Activated CD8-positive, alpha-beta memory T cell treated with anti-CD3 and anti-CD28 coated beads, Interleukin-2, amount 50 U/mL, for 1 hour (primary cell): Measurements from ENCODE around the gene WNT9B.

Experiments
- DNase-seq: peaks from one replicate; pipeline ENCODE4 v3.0.0-alpha.2; 2020; ENCODE audit errors: extremely low read depth

WNT9B gene, protein sequence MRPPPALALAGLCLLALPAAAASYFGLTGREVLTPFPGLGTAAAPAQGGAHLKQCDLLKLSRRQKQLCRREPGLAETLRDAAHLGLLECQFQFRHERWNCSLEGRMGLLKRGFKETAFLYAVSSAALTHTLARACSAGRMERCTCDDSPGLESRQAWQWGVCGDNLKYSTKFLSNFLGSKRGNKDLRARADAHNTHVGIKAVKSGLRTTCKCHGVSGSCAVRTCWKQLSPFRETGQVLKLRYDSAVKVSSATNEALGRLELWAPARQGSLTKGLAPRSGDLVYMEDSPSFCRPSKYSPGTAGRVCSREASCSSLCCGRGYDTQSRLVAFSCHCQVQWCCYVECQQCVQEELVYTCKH

DNA sequence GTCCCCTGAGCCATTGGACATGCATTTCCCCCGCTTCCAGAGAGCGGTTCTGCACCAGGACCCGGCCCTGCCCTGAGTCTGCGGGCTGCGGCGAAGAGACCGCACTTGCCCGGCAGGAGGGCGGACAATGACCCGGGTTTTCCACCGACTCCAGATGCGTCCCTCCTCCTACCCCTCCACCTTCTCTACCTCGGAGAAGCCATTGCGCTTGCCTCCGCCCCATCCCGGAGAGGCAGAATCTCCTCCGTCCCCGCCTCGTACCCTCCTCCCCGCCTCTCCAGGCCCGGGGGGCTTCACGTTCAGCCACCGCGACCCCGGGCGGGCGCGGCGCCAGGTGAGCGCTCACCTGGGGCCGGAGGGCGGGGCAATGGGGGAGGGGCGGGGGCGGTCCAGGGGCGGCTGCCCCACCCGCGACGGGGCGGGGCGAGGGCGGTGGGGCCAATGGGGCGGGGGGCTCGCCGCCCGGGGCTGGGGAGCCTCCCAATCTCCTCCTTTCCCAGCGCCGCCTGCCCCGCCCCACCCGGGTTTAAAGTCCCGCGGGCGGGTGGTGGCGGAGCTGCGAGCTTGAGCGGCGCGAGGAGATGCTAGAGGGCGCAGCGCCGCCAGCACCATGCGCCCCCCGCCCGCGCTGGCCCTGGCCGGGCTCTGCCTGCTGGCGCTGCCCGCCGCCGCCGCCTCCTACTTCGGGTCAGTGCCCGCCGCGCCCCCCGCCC is at the start of gene WNT9B:
Gene WNT9B (plus strand): TSS at position 555 of the 713 bp plus-strand sequence. CDS start 56 bp downstream, at position 611.
- DNase-seq, result no peak

DNA sequence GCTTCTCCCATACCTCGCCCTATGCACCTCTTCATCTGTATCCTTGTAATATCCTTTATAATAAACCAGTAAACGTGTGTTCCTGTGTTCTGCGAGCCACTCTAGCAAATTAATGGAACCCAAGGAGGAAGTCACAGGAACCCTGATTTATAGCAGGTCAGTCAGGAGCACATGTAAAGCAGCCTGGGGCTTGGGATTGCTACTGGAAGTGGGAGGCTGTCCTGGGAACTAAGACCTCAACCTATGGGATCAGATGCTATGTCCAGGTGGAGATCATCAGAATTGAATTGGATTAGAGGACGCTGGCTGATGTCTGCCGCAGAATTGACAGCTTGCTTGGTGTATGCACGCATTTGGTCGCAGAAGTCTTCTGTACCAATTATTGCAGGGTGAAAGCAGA is 48.6 kb upstream of the WNT9B start:
- no peak for DNase-seq

DNA sequence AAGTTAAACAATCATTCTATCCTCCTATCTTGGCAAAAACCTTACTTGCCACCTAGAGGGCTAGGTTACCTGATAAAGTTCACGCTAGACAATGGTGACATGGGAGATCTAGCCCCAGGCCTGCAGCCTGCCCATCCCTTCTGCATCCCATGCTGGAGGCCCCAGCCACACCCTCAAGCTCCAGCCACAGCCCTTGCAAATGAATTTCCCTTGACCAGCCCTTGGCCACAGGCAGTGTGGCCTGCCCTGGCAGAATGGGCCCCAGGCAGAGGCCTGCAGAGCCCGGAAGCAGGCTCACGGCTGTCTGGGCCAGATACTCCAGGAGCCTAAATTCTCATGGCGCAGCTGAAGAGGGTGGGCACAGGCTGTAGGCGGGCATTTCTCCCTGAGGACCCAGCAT is 47.8 kb upstream of the WNT9B start:
- no peak for DNase-seq

DNA sequence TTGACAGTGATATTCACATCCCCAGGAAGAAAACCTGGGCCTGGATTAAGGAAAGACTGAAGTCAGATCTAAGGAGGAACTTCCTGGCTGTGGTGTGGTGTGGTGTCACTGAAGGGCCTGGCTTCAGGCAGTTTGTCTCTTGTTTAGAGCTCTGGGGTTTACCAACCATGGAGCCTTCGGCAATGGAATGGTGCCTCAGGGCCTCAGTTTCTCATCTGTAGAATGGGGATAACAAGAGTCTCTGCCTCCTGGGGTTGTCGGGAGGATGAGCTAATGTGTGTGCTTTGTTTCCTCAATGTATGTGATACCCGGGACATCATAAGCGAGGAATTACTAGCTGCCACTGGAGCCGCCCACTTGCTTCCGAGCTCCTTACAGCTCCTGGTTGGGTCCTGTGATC is 45.6 kb upstream of the WNT9B start:
- no peak for DNase-seq

DNA sequence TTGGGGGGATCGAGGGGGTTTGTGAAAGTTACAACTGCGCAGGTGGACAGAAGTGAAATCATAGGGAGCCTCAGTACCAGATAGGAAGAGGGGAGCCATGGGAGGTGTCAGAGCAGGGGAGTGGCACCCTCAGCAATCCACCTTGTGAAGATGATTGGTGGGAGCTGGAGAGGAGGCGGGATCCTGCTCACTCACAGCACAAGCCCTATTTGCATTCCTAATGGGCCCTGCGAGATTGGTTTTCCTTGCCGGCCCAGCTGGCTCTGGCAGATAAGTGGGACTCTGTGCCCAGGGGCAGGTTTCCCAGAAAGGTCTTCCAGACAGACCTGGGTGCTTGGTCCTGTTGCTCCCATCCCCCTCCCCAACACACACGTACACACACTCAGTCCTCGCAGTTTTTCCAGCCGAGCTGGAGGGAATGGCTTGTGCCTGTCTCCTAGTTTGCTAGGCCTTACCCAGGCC is 42.2 kb upstream of the WNT9B start:
- no peak for DNase-seq

DNA sequence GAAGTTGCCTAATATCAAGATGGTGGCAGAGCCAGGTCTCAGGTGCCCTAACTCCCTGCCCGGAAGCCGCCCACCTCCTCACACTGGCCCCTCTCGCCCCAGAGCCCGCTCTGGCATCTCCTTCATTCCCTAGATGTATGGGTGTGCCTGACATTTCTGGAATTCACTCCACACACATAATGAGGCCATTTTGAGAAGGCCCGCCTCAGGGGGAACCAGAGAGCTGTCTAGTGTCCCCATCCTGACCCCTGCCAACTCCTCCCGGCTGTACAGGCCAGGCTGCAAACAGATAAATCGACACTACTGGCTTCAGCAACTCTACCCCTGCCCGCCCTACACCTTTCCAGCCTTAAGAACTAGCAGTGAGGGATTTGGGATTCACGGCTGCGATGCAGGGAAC is 40.5 kb upstream of the WNT9B start:
- DNase-seq, result no peak

DNA sequence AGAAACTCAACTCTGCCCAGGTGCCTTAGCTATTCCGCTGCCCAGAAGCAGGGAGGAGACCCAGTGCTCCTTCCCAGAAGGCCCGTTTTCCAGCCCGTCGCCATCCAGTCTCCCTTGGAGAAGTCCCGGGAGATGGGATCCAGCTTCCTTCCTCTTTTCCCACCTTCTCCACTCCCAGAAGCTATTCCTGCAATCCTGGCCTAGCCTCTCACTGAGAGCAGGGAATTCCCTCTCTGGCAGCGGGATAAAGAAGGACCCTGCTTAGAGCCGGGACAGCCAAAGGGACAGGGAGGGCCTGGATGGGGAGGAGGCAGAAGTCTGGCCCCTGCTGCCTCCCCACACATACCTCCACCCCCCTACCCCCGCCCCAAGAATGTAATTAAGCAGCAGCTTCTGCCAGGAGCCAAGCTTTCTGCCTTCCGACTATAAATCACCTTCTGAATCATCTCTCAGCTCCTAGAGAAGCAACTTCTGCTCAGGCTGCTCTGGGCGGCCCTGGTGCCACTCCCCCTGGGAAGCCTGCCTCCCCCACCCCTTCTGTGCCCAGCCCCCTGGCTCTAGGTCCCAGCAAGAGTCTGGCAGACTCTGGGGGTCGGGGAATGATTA is 39.3 kb upstream of the WNT9B start:
- no peak for DNase-seq

DNA sequence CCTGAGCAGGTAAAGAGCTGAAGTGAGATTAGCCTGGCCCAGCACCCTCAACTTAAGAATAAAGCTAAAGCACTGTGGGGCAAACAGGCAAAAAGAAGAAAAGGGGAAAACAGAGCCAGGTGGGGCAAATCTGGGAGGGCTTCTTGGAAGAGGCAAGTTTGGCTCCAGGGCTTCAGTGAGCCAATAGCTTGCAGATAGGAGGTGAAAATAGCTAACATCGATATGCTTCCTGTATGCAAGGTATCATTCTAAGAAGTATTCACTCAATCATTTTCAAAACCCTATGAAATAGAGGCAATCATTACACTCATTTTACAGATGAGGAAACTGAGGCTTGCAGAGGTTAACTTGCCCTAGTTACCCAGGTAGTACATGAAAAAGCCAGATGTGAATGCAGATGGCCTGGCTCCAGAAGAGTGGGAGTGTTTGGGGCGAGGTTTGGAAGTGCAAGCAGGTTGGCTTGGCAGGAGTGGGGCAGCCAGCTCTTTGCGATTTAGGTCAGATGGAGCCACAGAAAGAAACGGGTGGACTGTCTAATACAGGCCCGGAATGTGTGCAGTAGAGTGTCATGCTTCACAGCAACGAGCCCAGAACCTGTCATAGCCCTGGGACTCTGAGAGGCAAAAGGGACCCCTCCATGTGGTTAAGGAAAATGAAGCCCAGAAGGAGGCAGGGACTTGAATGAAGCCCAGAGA is 38.6 kb upstream of the WNT9B start:
- DNase-seq, result no peak

DNA sequence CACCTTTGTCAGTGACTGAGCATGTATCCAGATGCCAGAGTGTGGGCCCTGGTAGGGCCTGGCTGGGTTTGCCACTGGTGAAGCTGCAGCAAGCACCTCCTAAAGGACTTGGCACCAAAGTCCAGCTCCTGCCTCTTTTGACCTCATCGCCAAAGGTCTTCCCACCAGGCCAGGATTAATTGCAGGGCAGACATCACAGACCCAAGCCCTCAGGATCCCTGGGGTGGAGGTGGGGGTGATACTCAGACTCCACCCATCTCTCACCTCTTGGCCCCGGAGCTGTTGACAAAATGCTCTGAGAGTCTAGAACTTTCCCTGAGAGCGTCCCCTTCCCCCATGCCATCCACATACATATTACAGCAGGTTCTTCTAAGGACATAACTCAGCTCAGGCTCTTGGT is 37.5 kb upstream of the WNT9B start:
- no peak for DNase-seq

DNA sequence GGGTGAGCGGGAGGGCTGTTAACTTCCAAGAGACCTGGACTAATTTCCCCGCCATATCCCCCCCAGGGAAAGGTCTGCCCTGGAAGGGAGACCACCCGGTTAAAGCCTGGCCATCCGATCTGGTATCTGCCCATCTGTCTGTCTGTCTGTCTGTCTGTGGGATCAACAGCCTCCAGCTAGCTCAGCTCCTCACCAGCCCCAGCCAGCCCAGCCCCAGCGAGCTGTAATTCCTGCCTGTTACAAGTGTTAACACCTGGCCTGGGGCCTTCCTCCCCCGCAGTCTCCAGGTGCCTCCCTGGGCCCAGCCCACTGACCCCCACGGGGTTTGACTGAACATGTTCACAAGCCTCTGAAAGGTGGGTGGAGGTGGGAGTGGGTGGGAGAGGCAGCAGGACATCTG is 36.9 kb upstream of the WNT9B start:
- no peak for DNase-seq

DNA sequence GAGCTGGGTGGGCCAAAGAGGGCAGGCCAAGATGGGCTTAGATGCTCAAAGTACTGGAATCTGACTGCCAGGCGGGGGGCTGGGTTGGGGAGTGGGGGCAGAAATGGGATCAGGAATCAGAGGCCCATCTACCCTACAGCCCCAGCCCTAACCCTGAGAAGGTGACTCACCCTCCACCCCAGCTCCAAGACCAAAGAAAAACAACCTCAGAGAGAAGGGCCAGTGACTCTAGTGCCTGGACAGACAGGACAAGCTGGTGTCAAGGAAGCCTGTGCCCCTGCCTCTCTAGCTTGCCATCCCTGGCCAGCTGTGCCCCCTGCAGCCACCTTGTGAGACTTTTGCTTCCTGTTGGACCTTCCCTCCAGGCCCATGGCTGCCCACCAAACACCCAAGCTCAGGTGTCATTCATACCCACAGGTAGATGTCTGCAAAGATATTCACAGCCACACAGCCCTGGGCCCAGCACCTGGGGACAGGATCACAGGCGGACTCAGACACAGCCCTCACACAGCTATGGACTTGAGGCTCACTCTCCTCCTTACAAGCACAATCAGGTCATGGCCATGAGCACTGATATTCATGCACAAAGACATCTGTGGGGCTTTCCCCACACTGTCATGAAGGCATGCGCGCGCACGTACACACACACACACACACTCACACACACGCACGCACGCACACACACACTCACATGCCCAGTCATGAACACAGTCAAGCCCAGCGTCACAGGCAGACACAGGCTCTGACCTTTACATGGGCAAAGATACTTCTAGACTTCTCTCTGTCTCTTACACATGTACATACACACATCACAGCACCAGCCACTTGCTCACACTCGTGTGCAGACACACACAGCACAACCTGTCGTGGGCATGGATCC is 35.7 kb upstream of the WNT9B start:
- DNase-seq, result no peak

DNA sequence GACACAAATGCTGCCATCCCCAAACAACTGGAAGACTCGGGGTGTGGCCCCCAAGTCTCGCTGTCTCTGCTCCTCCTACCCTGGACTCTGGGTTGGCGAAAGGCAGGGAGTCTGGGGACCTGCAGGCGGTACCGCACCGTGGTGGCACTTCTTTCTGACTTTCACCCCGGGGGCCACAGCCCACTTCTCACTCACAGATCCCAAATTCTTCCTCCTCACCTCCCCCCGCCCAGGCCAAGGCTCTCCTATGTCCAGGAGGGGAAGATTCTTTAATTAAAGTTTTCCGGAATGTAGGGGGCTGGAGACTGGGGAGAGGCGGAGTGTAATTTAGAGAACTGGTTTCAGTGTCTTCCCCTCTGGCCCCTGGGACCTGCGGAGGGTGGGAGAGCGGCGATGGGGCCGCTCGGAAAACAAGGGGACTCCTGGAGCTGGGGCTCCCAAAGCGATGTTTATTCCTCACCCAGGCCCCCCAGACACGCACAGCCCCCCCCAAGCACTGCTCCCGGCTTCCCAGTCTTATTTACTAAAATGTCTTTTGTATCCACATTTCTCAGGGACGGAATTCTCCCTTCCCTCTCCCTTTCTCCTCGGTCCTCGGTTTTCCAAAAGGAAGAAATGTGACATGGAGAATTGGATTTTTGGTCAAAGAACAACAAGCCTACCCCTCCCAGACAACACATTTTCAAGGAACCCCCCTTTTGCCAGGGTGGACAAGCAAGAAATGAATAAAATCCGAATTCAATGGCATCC is 34.1 kb upstream of the WNT9B start:
- DNase-seq, result no peak

DNA sequence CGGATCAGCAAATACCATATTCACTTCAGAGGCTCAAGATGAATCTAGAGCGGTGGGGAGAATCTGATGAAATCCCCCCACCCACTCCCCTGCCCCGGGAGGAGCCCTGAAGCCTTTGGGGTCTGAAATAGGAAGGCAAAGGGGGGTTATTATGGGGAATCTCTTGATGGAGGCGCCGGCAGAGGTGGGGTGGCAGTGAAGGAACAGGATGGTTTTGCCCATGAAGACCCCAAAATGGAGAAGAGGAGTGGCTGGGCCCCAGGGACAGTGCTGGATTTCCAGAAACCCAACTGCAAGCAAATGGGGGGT is 33.5 kb upstream of the WNT9B start:
- DNase-seq, result no peak

DNA sequence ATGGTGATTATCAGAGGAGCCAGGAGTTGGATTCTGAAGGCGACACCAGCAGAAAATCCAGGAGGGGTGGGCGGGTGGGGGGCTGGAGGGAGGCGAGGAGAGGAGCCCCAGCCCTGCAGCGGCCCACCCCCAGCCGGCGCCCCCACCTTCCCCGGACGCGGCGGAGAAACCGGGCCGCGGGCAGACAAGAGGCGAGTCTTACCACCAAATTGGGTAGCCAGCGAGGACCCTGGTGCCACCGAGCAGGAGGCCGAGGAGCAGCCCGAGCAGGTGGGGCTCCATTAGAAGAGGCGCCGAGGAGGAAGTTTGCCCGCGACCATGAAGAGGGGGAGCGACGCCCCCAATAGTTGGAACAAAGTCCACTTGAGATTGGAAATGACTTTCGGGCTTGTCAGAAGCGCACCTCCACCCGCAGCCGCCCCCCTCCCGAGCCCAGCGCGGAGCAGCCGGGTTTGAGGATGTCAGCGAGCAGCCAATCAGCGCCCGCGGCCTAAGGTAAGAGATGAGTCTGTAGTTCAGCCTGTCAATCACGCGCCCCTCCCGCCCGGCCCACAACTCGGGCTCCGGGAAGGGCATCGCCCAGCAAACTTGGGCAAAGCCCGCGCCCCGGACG is 33.0 kb upstream of the WNT9B start, which contains the start of gene WNT3:
Gene WNT3 (minus strand): TSS at position 377 of the 613 bp plus-strand sequence. CDS start 95 bp downstream, at position 282.
- no peak for DNase-seq

DNA sequence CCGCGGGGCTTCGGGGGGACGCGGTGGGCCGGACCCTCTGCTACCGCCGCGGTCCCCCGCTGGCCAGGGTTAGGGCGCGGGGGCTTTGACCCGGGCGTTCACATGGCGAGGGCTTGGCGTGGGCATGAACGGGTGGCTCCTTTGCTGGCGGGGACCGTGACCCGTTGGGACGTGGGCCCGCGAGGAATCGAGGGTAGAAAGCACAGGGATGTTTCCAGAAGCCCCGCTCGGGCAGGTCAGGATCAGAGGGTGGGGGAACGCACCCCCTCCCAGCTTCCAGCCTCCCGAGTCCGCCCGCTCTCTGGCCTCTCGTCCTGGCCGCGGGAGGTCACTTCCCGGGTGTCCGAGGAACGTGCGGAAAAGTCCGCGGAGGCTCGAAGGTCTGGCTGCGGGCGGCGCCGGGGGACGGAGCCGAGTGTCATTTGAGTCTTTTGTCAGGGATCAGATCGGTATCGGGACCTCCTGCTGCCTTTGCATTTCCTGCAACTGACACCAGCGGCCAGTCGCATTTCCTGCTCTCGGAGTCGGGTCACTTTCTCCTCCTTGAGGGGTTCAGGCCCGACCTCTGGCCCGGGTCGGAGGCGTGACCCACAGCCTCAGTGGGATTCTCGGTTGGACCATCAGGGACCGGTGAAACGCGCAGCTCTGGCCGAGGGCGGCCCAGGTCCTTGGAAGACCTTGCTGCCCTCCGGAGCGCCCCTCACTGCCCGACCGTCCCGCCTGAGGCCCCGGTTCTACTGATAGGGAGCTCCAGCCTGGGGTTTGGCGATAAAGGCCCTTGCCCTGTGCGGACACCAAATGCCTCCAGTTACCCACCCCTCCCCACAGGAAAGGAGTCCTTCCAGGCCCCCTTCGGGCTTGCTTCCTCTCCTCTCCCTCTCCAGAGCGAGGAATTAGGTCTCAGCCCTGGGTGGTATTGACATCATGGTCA is 32.2 kb upstream of the WNT9B start:
- DNase-seq, result no peak

DNA sequence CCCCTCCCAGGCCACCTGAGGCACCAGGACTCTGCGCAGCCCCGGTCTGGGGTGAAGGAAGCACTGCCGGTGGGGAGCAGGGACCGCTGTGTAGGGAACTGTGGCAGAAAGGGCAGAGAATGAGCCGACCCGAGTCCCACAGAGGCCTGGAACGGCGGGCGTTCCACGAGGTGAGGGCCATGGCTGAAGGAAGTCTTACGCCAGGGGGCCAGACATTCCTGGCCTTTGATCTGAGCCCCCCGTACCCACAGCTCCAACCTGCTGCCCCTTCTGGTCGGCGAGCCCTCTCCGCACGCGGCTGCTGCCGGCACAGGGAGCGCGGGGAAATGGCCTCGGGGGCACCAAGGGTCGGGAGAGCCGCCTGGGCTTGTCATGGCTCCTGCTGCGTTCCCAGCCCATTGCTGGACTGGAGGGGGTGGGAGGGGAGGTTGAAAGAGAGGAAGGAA is 31.5 kb upstream of the WNT9B start:
- DNase-seq, result no peak

DNA sequence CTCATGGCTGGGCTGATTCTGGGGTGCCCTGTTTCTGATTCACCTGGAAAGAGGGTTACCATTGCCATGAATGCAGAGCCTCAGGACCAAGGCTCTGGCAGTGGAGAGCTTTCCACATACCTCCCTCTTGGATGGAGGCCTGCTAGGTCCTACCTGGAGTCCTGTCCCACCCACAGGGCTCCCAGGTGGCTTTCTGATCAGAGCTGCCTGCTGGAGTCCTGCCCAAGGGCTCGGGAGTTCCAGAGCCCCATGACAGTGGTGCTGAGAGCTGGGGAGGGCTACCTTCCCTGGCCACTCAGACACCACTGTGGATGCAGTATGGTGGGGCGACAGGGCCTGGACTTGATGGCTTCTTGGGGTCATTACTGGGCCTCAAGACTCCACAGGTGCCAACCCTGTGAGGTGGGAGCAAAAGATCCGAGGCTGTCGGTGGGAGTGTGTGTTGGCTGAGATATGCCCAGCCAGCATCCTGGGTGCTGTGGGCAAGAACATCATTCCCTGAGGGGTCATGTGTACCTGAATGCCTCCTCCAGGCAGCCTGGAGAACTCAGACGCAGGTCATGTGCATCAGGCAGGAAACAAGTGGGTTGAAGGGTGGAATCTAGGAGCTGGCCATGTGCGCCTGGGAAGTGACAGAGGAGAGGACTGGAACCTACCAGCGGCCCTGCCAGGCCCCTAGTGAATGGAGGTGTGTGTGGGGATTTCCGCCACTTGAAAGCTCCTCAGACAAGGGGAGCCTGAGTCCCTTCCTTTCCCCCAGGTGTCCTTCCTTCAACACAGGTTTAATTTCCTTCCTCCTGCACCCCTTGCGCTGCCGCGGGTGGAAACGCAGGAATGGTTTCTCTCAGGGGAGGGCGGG is 30.6 kb upstream of the WNT9B start:
- DNase-seq, result no peak
